GM12892 (cell line): Measurements from ENCODE around the gene PDE1C.

Experiments
- POLR2A ChIP-seq: IDR thresholded peaks from 2 replicates; pipeline ENCODE4 v1.6.1; 2011; ENCODE audit warnings: low read depth, low read length, control low read depth
- TAF1 ChIP-seq: IDR thresholded peaks from 2 replicates; pipeline ENCODE4 v1.6.1; 2011; ENCODE audit warnings: low read depth, mild to moderate bottlenecking, control low read depth, low read length, borderline replicate concordance

GRCh38 chr7:31788445-31788844, 281.8 kb downstream of the PDE1C start:
- TF ChIP-seq POLR2A (no peak), TAF1 (no peak)
